Right lobe of liver (tissue), 6 donors: Measurements from ENCODE around the gene PRRT1. TPM values are rescaled to one million over a fixed set of nuclear protein-coding genes. Genes with fewer than 3 reads are reported as not detected.

ENCODE experiments used
- ATAC-seq, 4 donors: fragments of 200-7000 bp; cut with Tn5 transposase; one replicate each; pipeline ENCODE4 v1.9.1; 2020; ENCODE audit warnings: mild to moderate bottlenecking in 4 of 4, moderate library complexity in 4 of 4
- DNase-seq, 3 donors: peaks; one replicate each; pipeline ENCODE4 v3.0.0-alpha.2; 2020
- H3K27ac ChIP-seq, 3 donors: fragments of 200-600 bp; one replicate each; pipeline ENCODE4 v1.8.0; 2022
- H3K27me3 ChIP-seq, 2 donors: fragments of 200-600 bp; one replicate each; pipeline ENCODE4 v1.8.0; 2022
- H3K36me3 ChIP-seq, 4 donors: fragments of 200-600 bp; sonication (generic) in 1 of 4; one replicate each; pipeline versions ENCODE4 v1.5.1 to v1.8.0; 2017 to 2022; ENCODE audit warnings: control low read depth in 1 of 4
- H3K4me1 ChIP-seq, 4 donors: fragments of 200-600 bp; sonication (generic) in 1 of 4; one replicate each; pipeline versions ENCODE4 v1.5.1 to v1.8.0; 2017 to 2022; ENCODE audit warnings: control low read depth in 1 of 4
- H3K4me3 ChIP-seq, 3 donors: fragments of 200-600 bp; one replicate each; pipeline ENCODE4 v1.8.0; 2022
- H3K9me3 ChIP-seq, 4 donors: fragments of 200-600 bp; sonication (generic) in 1 of 4; one replicate each; pipeline versions ENCODE4 v1.5.1 to v1.8.0; 2017 to 2022; ENCODE audit warnings: control low read depth in 1 of 4
- POLR2A ChIP-seq: fragments of 450-650 bp; IDR thresholded peaks from one replicate; pipeline ENCODE4 v1.6.1; 2017; ENCODE audit warnings: antibody characterized with exemption, mild to moderate bottlenecking
- WGBS: methylation state at CpG from one replicate; pipeline ENCODE4 v1.1.6; 2018; ENCODE audit warnings: low coverage, low lambda C conversion rate; ENCODE audit not compliant: insufficient coverage; ENCODE audit errors: missing lambda C conversion rate; 5-methylcytosine and 5-hydroxymethylcytosine counted together
- intact Hi-C, 2 donors: fragments of 100-400 bp; cut with DNase I; formaldehyde crosslinking; loops; one replicate each; pipeline versions ENCODE4 v1.11.2 to v1.14.1; 2022
- total RNA-seq, 6 experiments: library from RNA; depleted of rRNA in 2 of 6; stranded (reverse); fragments of >200 nt in 2 of 6; fragmentation: NEBNext Ultra II Directional in 3 of 6; extraction: Animal tissue kit (Norgen Biotek cat#: 25700) in 3 of 6; gene quantifications; one replicate each; pipeline versions ENCODE4 v1.1.0 to v1.2.4, GENCODE V29; 2016 to 2023
- TF ChIP-seq, protein P1 (sequence below), 4 donors: fragments of 200-600 bp in 3 of 4; fragments of 450-650 bp in 1 of 4; IDR thresholded peaks; one replicate each; pipeline versions ENCODE4 v1.5.1 to v1.8.0; 2016 to 2022; ENCODE audit warnings: antibody characterized with exemption in 4 of 4, mild to moderate bottlenecking in 2 of 4
- donor health status: DM: no; HTN: yes; CAD: no.
- donor health status: DM: no; HTN: no; CAD: no.
- donor health status: DM: no; HTN: no; CAD: no.
- donor health status: DM: no; HTN: yes; CAD: no.
- donor health status: DM: no; HTN: yes; CAD: no.

The PRRT1 gene
- total RNA-seq, 6 experiments from 2014 or later = 0.13 to 0.29 (median 0.24) TPM; not detected in 2

DNA sequence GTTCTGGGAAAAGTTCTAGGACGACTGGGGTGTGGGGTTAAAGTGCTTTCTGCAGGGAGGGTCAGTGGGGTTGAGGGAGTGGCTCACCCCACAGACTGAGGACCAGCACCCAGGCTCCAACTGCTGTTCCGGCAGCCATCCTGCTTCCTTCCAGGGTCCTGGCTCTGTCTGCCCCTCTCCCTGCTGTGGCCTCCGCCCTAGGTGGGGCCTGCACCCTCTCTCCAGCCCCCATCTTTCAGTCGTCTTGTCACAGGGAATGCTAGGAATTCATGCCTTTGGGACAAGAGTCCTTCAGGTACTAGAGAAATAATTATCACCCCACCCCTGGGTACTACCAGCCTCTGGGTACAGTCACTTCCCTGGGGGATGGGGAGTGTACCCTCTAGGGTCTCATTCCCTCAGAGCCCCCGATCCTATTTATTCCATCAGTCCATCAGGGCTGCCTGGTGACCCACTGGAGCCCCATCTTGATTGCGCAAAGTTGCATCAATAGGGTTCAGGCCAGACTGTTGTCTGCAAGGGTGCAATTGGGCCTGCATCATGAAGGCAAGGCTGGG lies 32.4 kb upstream of the PRRT1 start, which contains the start of gene AGER:
TSS of gene AGER (minus strand) at position 170 of the 557 bp plus-strand sequence. CDS start at position 139, 31 bp downstream.
- TF ChIP-seq, protein P1, sequence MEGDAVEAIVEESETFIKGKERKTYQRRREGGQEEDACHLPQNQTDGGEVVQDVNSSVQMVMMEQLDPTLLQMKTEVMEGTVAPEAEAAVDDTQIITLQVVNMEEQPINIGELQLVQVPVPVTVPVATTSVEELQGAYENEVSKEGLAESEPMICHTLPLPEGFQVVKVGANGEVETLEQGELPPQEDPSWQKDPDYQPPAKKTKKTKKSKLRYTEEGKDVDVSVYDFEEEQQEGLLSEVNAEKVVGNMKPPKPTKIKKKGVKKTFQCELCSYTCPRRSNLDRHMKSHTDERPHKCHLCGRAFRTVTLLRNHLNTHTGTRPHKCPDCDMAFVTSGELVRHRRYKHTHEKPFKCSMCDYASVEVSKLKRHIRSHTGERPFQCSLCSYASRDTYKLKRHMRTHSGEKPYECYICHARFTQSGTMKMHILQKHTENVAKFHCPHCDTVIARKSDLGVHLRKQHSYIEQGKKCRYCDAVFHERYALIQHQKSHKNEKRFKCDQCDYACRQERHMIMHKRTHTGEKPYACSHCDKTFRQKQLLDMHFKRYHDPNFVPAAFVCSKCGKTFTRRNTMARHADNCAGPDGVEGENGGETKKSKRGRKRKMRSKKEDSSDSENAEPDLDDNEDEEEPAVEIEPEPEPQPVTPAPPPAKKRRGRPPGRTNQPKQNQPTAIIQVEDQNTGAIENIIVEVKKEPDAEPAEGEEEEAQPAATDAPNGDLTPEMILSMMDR (IDR thresholded peaks at IDR 0.05) = no peak
- TF ChIP-seq POLR2A = no peak
- intact Hi-C loops = no loop called here
- ATAC-seq (no peak), DNase-seq (no peak)
- 57% methylated on average over 2 of the region's 6 CpGs for WGBS
- Histone ChIP-seq H3K4me3 (no peak within 1 kb of the TSS), H3K27ac (peak within 1 kb of the TSS in 1 of 3 donors; percentile 33), H3K27me3 (no peaks in the 10 kb centered on the region), H3K9me3 (no peaks in the 10 kb centered on the region), H3K36me3 (peaks cover 0 to 7% (median 0%) of the 10 kb centered on the region in 4 donors), H3K4me1 (peaks cover 0 to 5% (median 0%) of the 10 kb centered on the region in 4 donors)

DNA sequence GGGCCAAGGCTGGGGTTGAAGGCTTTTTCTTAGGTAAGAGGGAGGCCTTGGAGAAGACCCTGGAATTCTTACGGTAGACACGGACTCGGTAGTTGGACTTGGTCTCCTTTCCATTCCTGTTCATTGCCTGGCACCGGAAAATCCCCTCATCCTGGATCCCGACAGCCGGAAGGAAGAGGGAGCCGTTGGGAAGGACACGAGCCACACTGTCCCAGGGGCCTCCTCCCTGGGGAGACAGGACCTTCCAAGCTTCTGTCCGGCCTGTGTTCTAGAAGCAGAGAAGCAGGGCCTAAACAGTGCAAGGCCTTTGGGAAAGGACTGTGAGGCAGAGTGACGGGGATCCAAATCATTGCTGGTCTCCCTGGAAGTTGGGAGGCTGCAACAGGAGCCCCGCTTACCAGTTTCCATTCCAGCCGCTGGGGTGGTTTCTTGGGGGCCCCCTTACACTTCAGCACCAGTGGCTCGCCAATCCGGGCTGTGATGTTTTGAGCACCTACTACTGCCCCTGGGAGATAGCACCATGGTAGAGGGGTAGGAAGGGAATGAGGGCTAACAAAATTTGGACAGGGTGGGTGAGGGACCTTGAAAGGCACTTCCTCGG lies 31.8 kb upstream of the PRRT1 start:
- no peak for TF ChIP-seq POLR2A
- TF ChIP-seq, protein P1 (IDR thresholded peaks at IDR 0.05) = no peak
- Histone ChIP-seq H3K36me3 (peaks cover 0 to 7% (median 0%) of the 10 kb centered on the region in 4 donors), H3K4me3 (no peak overlapping the region), H3K27me3 (no peaks in the 10 kb centered on the region), H3K27ac (peak overlapping the region in 1 of 3 donors; percentile 33), H3K9me3 (no peaks in the 10 kb centered on the region), H3K4me1 (peaks cover 0 to 10% (median 0%) of the 10 kb centered on the region in 4 donors)
- DNase-seq = no peak
- WGBS = 77% methylated on average over 8 of the region's 15 CpGs
- intact Hi-C loops = no loop called here
- no peak for ATAC-seq

DNA sequence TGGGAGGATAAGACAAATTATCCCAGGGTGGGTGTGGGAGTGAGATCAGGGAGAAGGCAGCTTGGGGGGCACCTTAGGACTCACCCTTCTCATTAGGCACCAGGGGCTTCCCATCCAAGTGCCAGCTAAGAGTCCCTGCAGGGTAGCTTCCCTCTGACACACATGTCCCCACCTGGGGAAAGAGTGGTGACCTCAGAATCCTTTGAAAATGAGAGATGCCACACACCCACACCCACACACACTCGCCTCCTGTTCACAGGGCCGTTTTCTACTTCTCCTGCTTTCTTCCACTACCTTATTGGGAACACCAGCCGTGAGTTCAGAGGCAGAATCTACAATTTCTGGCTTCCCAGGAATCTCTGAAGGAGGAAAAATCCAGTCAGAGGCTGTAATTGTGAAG lies 31.3 kb upstream of the PRRT1 start:
- intact Hi-C loops = no loop called here
- Histone ChIP-seq H3K27ac (peak overlapping the region in 1 of 3 donors; percentile 33), H3K9me3 (no peaks in the 10 kb centered on the region), H3K4me3 (no peak overlapping the region), H3K27me3 (no peaks in the 10 kb centered on the region), H3K4me1 (peaks cover 0 to 10% (median 0%) of the 10 kb centered on the region in 4 donors), H3K36me3 (peaks cover 0 to 7% (median 0%) of the 10 kb centered on the region in 4 donors)
- no peak for ATAC-seq
- no peak for TF ChIP-seq POLR2A
- TF ChIP-seq, protein P1 (IDR thresholded peaks at IDR 0.05) = no peak
- WGBS = 70% methylated on average over 3 of the region's 3 CpGs
- DNase-seq = no peak

DNA sequence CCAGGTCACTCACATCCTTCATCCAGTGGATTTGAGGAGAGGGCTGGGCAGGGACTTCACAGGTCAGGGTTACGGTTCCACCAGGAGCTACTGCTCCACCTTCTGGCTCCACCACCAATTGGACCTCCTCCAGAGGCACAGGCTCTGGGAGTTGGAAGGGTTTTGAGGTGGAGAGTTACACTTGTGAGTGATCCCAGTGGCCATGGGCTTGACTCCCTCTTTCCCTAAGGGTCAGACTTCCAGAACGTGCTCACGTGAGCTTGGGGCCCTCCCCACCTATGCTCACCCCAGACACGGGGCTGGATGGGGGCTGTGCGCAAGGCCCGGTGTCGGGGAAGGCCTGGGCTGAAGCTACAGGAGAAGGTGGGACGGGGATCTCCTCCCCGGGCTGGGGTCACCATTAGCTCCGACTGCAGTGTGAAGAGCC lies 30.8 kb upstream of the PRRT1 start:
- H3K4me3 ChIP-seq = no peak overlapping the region
- DNase-seq (no peak), ATAC-seq (no peak)
- H3K9me3 ChIP-seq = no peaks in the 10 kb centered on the region
- H3K4me1 ChIP-seq = peaks cover 0 to 10% (median 0%) of the 10 kb centered on the region in 4 donors
- 72% methylated on average over 3 of the region's 10 CpGs for WGBS
- H3K27me3 ChIP-seq = no peaks in the 10 kb centered on the region
- no peak overlapping the region for H3K27ac ChIP-seq
- peaks cover 0 to 7% (median 0%) of the 10 kb centered on the region in 4 donors for H3K36me3 ChIP-seq
- intact Hi-C loops = no loop called here
- TF ChIP-seq POLR2A = no peak
- TF ChIP-seq, protein P1 (IDR thresholded peaks at IDR 0.05) = no peak
